HEK293 (cell line): ENCODE measurements around the gene KLHL30.

Experiments
- CTCF ChIA-PET: fragments of 350-600 bp; formaldehyde crosslinking; extraction: SDS; loops from one replicate; lab custom pipeline; 2021; ENCODE audit warnings: antibody characterized with exemption; lab: Yijun Ruan, JAX
- POLR2A ChIA-PET: fragments of 300-600 bp; formaldehyde crosslinking; extraction: SDS; loops from one replicate; lab custom pipeline; 2020; ENCODE audit warnings: antibody characterized with exemption, inconsistent platforms; lab: Yijun Ruan, JAX
- H3K27ac ChIP-seq: fragments of 200-500 bp; sonication (Bioruptor generic); 2 replicates; pipeline ENCODE4 v1.5.1; 2014; ENCODE audit warnings: low read depth, low read length, control low read depth, inconsistent platforms; ENCODE audit errors: extremely low read depth
- H3K36me3 ChIP-seq, 2 experiments: fragments of 200-500 bp in 1 of 2; sonication (Bioruptor generic) in 1 of 2; 1 replicate in 1 of 2; 2 replicates in 1 of 2; pipeline ENCODE4 v1.5.1; 2014 to 2017; ENCODE audit warnings: inconsistent platforms in 2 of 2, low read length in 2 of 2; ENCODE audit not compliant: control insufficient read depth in 2 of 2, insufficient read depth in 1 of 2
- H3K4me1 ChIP-seq: fragments of 200-500 bp; sonication (Bioruptor generic); 2 replicates; pipeline ENCODE4 v1.5.1; 2014; ENCODE audit warnings: mild to moderate bottlenecking, low read length, inconsistent platforms; ENCODE audit not compliant: control insufficient read depth, insufficient read depth
- H3K4me3 ChIP-seq: 2 replicates; pipeline ENCODE4 v1.5.1; 2011; ENCODE audit warnings: low read depth, mild to moderate bottlenecking, control low read depth, low read length, moderate library complexity
- H3K9me3 ChIP-seq: fragments of 200-500 bp; sonication (Bioruptor generic); 2 replicates; pipeline ENCODE4 v1.5.1; 2014; ENCODE audit warnings: low read depth, low read length, inconsistent platforms; ENCODE audit not compliant: control insufficient read depth, insufficient read depth
- AEBP2 ChIP-seq: fragments of 450-650 bp; formaldehyde crosslinking; IDR thresholded peaks from 2 replicates; pipeline ENCODE4 v1.5.1; 2016; ENCODE audit warnings: missing biosample characterization, missing genetic modification characterization, borderline replicate concordance
- OVOL3 ChIP-seq: fragments of 450-650 bp; formaldehyde crosslinking; IDR thresholded peaks from 2 replicates; pipeline ENCODE4 v1.5.1; 2016; ENCODE audit warnings: missing biosample characterization, missing genetic modification characterization
- PRDM1 ChIP-seq: fragments of 450-650 bp; formaldehyde crosslinking; IDR thresholded peaks from 2 replicates; pipeline ENCODE4; 2016; ENCODE audit warnings: missing biosample characterization, missing genetic modification characterization
- RBAK ChIP-seq: fragments of 450-650 bp; formaldehyde crosslinking; IDR thresholded peaks from 2 replicates; pipeline ENCODE4 v1.5.1; 2016; ENCODE audit warnings: missing biosample characterization, missing genetic modification characterization
- SCRT2 ChIP-seq: fragments of 450-650 bp; formaldehyde crosslinking; IDR thresholded peaks from 2 replicates; pipeline ENCODE4 v1.5.1; 2016; ENCODE audit warnings: missing biosample characterization, missing genetic modification characterization
- SP7 ChIP-seq: fragments of 450-650 bp; formaldehyde crosslinking; IDR thresholded peaks from 2 replicates; pipeline ENCODE4 v1.5.1; 2016; ENCODE audit warnings: missing biosample characterization, missing genetic modification characterization
- ZBTB20 ChIP-seq: fragments of 450-650 bp; formaldehyde crosslinking; IDR thresholded peaks from 2 replicates; pipeline ENCODE4 v1.5.1; 2016; ENCODE audit warnings: missing biosample characterization, missing genetic modification characterization
- ZNF132 ChIP-seq: fragments of 450-650 bp; formaldehyde crosslinking; IDR thresholded peaks from 2 replicates; pipeline ENCODE4 v1.5.1; 2017; ENCODE audit warnings: missing biosample characterization, missing genetic modification characterization, borderline replicate concordance
- ZNF214 ChIP-seq: fragments of 450-650 bp; formaldehyde crosslinking; IDR thresholded peaks from 2 replicates; pipeline ENCODE4 v1.5.1; 2017; ENCODE audit warnings: missing biosample characterization, mild to moderate bottlenecking, missing genetic modification characterization, borderline replicate concordance
- ZNF221 ChIP-seq: fragments of 450-650 bp; formaldehyde crosslinking; IDR thresholded peaks from 2 replicates; pipeline ENCODE4 v1.5.1; 2017; ENCODE audit warnings: missing biosample characterization, missing genetic modification characterization, borderline replicate concordance
- ZNF341 ChIP-seq: fragments of 450-650 bp; formaldehyde crosslinking; IDR thresholded peaks from 2 replicates; pipeline ENCODE4; 2016; ENCODE audit warnings: low read depth, missing biosample characterization, missing genetic modification characterization
- ZNF391 ChIP-seq: fragments of 450-650 bp; formaldehyde crosslinking; IDR thresholded peaks from 2 replicates; pipeline ENCODE4 v1.5.1; 2016; ENCODE audit warnings: low read depth, missing biosample characterization, missing genetic modification characterization, borderline replicate concordance
- ZNF423 ChIP-seq: fragments of 450-650 bp; formaldehyde crosslinking; IDR thresholded peaks from 2 replicates; pipeline ENCODE4 v1.5.1; 2016; ENCODE audit warnings: missing biosample characterization, missing genetic modification characterization
- ZNF510 ChIP-seq: fragments of 450-650 bp; formaldehyde crosslinking; IDR thresholded peaks from 2 replicates; pipeline ENCODE4 v1.5.1; 2018; ENCODE audit warnings: mild to moderate bottlenecking, missing genetic modification characterization, missing biosample characterization; ENCODE audit not compliant: insufficient replicate concordance
- ZNF600 ChIP-seq: fragments of 450-650 bp; formaldehyde crosslinking; IDR thresholded peaks from 2 replicates; pipeline ENCODE4 v1.5.1; 2016; ENCODE audit warnings: missing biosample characterization, missing genetic modification characterization
- ZNF664 ChIP-seq: fragments of 450-650 bp; formaldehyde crosslinking; IDR thresholded peaks from 2 replicates; pipeline ENCODE4 v1.5.1; 2016; ENCODE audit warnings: missing biosample characterization, missing genetic modification characterization
- ZNF677 ChIP-seq: fragments of 450-650 bp; IDR thresholded peaks from 2 replicates; pipeline ENCODE4 v1.5.0; 2018; ENCODE audit warnings: missing biosample characterization, mild to moderate bottlenecking, missing genetic modification characterization, moderate library complexity
- ZNF747 ChIP-seq: fragments of 450-650 bp; formaldehyde crosslinking; IDR thresholded peaks from 2 replicates; pipeline ENCODE4 v1.5.1; 2016; ENCODE audit warnings: missing biosample characterization, missing genetic modification characterization
- ZNF768 ChIP-seq: fragments of 450-650 bp; formaldehyde crosslinking; IDR thresholded peaks from 2 replicates; pipeline ENCODE4 v1.5.1; 2018; ENCODE audit warnings: missing biosample characterization, mild to moderate bottlenecking, missing genetic modification characterization
- ZNF791 ChIP-seq: fragments of 450-650 bp; formaldehyde crosslinking; IDR thresholded peaks from 2 replicates; pipeline ENCODE4 v1.5.1; 2016; ENCODE audit warnings: missing biosample characterization, missing genetic modification characterization
- TF ChIP-seq, protein P1 (sequence below): fragments of 450-650 bp; formaldehyde crosslinking; IDR thresholded peaks from 2 replicates; pipeline ENCODE4 v1.5.1; 2016; ENCODE audit warnings: missing biosample characterization, missing genetic modification characterization
- TF ChIP-seq, protein P2 (sequence below): fragments of 450-650 bp; formaldehyde crosslinking; IDR thresholded peaks from 2 replicates; pipeline ENCODE4 v1.5.1; 2016; ENCODE audit warnings: missing biosample characterization, missing genetic modification characterization, low read depth

The KLHL30 gene

DNA sequence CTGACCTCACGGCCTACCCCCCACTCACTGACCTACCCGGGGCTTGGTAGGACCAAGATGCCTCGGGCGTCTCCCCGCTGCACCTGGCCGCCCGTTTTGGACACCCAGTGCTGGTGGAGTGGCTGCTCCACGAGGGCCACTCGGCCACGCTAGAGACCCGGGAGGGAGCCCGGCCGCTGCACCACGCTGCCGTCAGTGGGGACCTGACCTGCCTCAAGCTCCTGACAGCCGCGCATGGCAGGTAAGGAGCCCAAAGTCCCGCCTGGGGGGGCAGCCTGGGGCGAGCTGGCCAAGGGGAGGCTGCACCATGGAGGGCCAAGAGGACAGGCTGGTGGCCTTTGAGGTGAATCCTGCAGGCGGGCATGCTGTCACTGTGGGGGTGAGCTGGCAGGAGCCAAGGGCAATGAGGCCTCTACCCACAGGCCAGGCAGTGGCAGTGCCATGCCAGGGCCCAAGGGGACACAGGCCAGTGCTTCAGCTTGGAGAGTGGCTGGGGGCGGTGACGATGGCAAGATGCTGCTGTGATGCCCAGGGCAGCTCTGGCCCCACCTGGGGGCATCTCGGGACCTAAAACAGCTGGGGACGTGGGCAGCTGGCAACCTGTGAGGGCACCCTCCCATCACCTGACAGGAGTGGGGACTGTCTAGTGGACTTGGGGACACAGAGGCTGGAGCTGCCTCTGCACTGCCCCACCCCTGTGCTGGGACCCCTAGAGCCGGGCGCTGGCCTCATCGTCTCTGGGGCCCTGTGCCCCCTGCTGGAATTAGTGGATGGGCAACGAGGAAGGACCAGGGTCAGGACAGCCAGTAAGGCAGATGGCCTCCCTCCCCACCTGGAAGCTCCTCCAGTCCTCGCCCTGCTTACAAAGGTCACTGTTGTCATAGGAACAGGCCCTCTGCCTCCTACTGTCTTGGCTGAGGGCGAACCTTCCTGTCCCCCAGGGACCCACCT is 36.3 kb upstream of the KLHL30 start:
- H3K9me3 ChIP-seq: no peaks in the 10 kb centered on the region
- H3K36me3 ChIP-seq: no peaks in the 10 kb centered on the region
- TF ChIP-seq PRDM1 (tag by site-specific recombination) (no peak), AEBP2 (tag by site-specific recombination) (no peak), ZNF677 (tag by site-specific recombination) (no peak), RBAK (no peak), ZNF132 (tag by site-specific recombination) (no peak), ZNF214 (no peak), OVOL3 (tag by site-specific recombination) (no peak), ZNF664 (no peak), ZNF747 (tag by site-specific recombination) (no peak), SP7 (tag by site-specific recombination) (no peak), ZNF423 (tag by site-specific recombination) (no peak), ZBTB20 (tag by site-specific recombination) (no peak)
- TF ChIP-seq, protein P1, sequence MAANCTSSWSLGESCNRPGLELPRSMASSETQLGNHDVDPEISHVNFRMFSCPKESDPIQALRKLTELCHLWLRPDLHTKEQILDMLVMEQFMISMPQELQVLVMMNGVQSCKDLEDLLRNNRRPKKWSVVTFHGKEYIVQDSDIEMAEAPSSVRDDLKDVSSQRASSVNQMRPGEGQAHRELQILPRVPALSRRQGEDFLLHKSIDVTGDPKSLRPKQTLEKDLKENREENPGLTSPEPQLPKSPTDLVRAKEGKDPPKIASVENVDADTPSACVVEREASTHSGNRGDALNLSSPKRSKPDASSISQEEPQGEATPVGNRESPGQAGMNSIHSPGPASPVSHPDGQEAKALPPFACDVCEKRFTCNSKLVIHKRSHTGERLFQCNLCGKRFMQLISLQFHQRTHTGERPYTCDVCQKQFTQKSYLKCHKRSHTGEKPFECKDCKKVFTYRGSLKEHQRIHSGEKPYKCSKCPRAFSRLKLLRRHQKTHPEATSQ: no peak
- H3K27ac ChIP-seq: no peak overlapping the region
- POLR2A ChIA-PET: no interaction called here
- CTCF ChIA-PET: interaction anchor here (0.7 to 0.9 kb wide), 2 partner anchors 13 to 58 kb away, joined by 3 to 4 read pairs; no protein-coding TSS in a partner anchor
- no peaks in the 10 kb centered on the region for H3K4me1 ChIP-seq
- no peak overlapping the region for H3K4me3 ChIP-seq

GRCh38 chr2:238102865-238103264 is 35.6 kb upstream of the KLHL30 start:
- H3K4me1 ChIP-seq: no peaks in the 10 kb centered on the region
- no peak overlapping the region for H3K4me3 ChIP-seq

DNA sequence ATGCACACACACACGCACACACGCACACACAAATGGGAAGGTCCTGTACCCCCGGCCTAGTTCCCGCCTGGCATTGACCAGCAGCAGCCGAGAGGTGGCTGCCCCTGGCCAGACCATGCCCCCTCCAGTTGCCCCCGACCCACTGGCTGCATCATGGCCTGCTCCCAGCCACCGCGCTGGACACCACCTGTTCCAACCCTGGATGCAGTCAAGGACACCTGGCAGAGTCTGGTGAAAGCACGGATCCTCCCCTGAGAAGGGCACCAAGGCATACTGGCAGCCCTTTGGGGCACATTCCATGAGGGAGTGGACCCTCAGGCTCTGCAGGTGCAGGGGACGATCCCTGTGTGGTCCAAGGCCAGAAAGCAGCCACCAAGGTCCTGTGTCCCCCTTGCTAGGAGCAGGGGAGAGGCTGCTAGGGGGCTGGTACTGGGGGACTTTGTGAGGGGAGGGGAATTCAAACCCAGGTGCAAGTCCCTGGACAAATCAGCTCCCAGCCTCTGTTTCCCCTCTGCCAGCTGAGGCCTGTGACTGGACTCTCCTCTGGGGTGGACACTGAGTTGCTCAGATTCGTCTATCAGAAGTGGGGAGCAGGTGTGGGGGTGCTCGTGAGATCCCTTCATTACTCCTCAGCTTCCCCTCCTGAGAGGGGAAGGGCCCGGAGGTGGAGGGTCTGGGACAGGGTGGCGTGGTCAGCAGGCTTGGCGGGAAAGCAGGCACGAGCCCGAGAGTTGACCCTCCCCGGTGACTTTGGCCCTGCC is 34.8 kb upstream of the KLHL30 start:
- Histone ChIP-seq H3K9me3 (no peaks in the 10 kb centered on the region), H3K4me3 (no peak overlapping the region), H3K27ac (no peak overlapping the region), H3K36me3 (no peaks in the 10 kb centered on the region), H3K4me1 (no peaks in the 10 kb centered on the region)
- POLR2A ChIA-PET: no interaction called here
- CTCF ChIA-PET: interaction anchor here (0.7 kb wide), 1 partner anchor 39 kb away, joined by 3 read pairs; no protein-coding TSS in a partner anchor
- TF ChIP-seq ZNF664: no peak
- TF ChIP-seq ZNF768 (tag by site-specific recombination): no peak
- no peak for TF ChIP-seq ZNF791 (tag by site-specific recombination)
- TF ChIP-seq ZNF510 (tag by site-specific recombination): no peak
- TF ChIP-seq, protein P2, sequence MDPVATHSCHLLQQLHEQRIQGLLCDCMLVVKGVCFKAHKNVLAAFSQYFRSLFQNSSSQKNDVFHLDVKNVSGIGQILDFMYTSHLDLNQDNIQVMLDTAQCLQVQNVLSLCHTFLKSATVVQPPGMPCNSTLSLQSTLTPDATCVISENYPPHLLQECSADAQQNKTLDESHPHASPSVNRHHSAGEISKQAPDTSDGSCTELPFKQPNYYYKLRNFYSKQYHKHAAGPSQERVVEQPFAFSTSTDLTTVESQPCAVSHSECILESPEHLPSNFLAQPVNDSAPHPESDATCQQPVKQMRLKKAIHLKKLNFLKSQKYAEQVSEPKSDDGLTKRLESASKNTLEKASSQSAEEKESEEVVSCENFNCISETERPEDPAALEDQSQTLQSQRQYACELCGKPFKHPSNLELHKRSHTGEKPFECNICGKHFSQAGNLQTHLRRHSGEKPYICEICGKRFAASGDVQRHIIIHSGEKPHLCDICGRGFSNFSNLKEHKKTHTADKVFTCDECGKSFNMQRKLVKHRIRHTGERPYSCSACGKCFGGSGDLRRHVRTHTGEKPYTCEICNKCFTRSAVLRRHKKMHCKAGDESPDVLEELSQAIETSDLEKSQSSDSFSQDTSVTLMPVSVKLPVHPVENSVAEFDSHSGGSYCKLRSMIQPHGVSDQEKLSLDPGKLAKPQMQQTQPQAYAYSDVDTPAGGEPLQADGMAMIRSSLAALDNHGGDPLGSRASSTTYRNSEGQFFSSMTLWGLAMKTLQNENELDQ (tag by site-specific recombination): no peak
- no peak for TF ChIP-seq ZNF600 (tag by site-specific recombination)
- no peak for TF ChIP-seq SCRT2 (tag by site-specific recombination)
- TF ChIP-seq ZNF391: no peak

More at GRCh38 chr2:238102865-238103264, 35.6 kb upstream of the KLHL30 start:
- Histone ChIP-seq H3K36me3 (no peaks in the 10 kb centered on the region), H3K27ac (no peak overlapping the region), H3K9me3 (no peaks in the 10 kb centered on the region)
- ChIA-PET CTCF (no interaction called here), POLR2A (no interaction called here)
- peak; percentile 42; the same call in 1 of the 2 replicates for TF ChIP-seq ZNF341 (tag by site-specific recombination)
- no peak for TF ChIP-seq ZNF221 (tag by site-specific recombination)
